CD4-positive, alpha-beta T cell treated with Interleukin-6 for 4 hours (primary cell): ENCODE data around the gene RCBTB2.
"Not testable (repeated sequence)": the region's sequence is repeated elsewhere in the genome, so short reads cannot be mapped to it uniquely, and the experiment has no call there.

Source experiments
- DNase-seq: peaks from one replicate; pipeline ENCODE4 v3.0.0-alpha.2; 2020; ENCODE audit warnings: mixed read lengths

The RCBTB2 gene

DNA sequence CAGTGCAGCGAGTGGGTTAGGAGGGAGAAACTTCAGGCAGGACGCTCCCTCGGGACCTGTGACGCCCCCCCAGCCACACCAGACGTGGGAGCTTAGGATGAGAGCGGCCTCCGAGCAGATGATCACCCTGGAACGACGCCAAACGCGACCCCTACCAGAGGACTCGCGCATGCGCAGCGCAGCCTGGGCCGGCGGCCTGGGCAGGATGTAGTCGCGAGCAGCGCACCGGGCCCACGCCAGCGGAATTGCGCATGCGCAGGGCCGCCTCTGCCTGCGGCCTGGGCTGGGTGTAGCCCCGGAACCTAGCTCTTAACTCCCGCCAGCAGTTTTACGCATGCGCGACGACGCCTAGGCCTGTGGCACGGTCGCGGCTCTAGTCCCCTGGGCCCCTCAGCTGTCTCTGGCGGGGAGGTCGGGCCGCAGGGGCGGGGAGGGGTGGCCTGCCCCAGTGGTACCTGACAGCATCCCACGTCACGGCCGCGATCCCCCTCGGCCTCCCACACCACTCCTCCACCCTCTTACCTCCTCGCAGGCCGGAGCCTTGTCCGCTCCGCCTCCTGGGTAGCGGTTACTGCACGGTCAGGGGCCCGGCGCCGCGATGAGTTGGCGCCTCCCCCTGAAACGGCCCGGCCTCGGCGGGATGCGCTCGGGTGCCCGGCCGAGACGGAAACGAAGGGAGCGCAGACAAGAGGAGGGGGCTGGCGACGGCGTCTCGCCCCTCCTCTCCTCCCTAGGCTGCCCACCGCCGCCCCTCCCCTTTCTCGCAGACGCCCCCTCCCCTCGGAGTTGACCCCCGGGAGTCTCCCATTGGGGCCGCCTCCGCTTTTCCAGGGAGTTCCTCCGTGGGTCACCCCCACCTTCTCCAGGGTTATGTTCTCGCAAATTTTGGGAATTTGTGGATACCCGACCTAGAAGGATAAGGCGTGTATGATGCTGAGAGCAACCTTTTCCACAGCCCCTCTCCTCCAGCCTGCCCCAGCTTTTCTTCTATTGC is at the start of gene RCBTB2:
TSS of gene RCBTB2 (minus strand) at position 575 of the 994 bp plus-strand sequence. CDS start 11,141 bp downstream, outside the sequence.
- DNase-seq, result peak; percentile 99

DNA sequence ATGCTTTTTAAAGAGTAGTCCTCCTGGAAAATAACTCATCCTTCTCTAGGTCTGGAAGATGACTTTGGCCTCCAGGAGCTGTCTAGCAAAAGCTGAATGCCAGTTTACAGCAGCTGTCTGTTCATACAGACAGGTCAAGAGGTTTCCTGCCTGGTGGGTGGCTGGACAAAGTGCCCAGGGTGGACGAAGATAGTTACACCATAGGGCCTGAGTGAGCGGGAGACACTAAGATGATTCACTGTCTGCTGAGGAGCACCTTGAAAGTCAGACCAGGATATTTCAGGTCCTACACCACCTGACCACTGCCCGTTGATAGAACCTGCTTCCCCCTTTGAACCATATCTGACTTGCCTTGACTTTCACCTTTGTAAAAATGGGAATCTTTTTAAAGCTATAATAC is 49.2 kb upstream of the RCBTB2 start:
- no peak for DNase-seq

DNA sequence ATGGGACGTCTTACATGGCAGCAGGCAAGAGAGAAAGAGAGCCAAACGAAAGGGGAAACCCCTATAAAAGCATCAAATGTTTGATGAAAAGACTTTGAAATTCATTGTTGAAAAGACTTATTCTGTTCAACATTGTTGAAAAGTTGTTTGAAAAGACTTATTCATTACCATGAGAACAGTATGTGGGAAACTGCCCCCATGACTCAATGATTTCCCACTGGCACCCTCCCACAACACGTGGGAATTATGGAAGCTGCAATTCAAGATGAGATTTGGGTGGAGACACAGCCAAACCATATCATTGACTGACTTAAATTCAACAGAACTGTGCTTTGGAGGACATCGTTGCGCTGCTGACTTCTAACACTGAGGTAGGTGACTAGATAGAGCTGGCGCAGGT is 48.0 kb upstream of the RCBTB2 start:
- DNase-seq, result no peak

DNA sequence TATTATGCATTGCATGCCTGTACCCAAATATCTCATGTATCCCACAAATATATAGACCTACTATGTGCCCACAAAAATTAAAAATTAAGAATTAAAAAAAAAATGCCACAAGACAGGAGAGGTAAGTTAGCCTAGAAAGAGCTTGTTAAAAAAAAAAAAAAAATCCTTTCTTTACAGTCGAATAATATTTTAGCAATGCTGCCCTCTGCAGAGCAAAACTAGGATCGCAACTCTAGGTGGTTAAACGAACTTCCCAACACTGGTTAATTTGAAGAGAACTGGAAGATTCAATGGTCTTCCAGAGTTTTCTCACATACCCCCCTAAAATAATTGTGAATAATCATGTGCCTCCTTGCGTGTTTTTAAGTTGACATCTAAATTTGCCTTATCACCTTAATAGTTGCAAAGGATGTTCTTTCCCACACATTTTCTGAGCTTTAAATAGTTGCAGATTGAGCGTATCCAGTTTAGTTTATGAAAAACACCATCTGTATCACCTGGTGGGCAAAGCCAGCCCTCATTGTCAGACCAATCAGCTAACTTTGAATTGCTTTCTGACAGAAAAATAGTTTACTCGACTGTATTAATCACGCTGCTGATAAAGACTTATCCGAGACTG is 47.4 kb upstream of the RCBTB2 start:
- DNase-seq, result peak; percentile 84

DNA sequence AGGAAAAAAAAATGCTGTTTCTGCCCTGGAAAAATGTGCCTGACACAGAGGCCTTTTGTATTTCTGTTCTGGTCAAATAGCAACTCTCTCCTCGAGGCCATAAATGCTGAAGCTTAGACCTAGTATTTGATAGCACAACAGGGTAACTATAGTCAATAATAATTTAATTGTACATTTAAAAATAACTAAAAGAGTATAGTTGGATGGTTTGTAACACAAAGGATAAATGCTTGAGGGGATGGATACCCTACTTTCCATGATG is 47.0 kb upstream of the RCBTB2 start:
- DNase-seq, result not testable (repeated sequence)

DNA sequence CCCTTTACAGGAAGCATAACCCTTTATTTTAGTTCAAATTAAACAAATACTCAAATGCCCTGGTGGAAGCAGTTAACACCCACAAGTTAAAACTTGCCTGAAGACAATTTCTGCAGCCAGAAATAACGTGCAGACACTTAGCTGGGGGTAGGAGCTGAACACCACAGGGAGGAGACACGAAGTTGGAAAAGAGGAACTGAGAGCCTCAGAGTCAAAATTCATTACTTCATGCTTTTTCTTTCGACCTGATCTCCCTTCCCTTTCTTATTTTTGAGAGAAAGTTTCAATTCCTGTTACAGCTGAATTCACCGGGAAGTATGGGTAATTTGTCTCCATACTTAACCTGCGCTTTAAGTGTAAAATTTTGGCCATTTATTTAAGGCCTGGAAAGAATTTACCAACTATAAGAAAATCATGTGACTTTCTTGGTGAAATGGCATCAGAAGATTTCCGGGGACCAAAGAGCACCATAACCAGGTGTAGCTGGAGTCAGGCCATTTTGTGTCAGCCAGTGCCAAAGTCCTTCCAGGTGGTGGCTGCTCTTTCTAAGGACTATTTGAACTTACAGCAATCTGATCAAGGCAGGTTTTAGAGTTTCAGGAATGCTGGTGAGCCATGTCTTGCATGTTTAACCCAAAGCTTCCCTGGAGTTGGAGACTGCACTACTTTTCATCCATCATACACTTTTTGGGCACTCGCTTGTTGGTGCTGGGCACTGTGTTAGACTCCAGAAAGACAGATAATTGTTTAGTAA is 46.5 kb upstream of the RCBTB2 start:
- DNase-seq, result no peak

DNA sequence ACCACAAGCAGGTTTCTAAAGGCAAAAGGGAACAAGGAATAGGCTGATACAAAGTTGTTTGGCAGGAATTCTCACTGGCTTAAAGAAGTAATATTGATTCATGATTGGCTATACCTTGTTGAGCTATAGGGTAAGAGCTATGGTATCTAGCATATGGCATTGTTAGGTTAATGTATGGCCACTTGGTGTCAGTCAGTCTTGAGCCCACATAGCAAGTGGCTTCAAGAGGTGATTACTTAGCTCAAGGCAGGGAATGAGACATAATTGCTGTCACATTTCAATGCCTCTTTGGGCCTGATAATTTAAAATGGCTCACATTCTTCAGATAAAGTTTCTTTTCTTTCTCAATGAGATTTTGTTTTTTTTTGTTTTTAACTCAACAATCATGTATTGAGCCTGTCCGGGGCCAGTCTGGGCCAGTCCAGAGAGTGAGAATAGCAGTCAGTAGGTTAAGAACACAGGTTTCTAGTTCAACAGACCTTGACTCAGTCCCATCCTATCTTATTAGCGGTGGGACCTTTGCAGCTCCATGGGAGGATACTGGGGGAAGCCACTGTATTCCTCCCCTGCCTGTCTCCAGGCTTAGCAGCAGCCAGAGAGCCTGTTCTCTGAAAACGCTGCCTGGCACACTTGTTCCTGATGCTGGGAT is 45.8 kb upstream of the RCBTB2 start:
- no peak for DNase-seq

DNA sequence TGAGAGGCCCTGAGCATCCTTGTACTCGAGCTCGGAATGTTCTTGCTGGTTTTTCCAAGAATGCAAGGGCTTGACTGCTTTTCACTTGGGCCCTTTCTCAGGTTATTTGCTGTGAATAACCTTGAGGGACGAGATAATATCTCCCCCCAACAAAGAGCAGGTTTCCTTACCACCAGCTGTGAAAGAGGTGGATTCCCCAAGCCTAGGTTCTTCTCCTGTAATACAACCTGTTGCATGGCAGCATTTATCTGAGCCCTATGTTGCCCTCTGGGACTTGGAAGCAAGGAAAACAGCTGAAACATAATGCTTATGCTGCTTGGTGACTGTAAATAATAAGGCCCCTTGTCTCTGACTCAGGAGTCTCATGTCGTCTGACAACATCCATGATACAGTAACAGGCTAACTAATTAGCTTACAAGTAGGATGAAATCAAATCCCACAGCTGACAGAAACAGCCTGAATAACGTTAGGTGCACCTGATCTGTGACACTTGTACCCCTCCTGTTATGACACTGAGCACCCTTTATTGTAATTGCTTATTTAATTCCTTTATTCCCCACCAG is 43.6 kb upstream of the RCBTB2 start:
- DNase-seq, result no peak

DNA sequence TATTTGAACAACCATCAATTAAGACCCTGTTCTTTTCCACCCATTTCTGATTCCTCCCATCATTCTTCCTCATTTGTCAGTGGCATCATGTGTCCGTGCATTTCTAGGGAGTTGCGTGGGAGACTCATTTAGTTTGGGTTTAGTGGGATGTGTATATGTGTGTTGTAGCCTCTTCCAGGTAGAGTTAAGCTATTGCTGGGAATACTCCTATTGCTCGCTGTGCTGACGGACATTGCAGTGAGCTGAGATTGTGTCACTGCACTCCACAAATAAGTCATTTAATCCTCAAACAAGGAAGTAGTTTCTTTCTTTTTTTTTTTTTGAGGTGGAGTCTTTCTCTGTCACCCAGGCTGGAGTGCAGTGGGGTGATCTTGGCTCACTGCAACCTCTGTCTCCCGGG is 42.2 kb upstream of the RCBTB2 start:
- DNase-seq, result no peak

DNA sequence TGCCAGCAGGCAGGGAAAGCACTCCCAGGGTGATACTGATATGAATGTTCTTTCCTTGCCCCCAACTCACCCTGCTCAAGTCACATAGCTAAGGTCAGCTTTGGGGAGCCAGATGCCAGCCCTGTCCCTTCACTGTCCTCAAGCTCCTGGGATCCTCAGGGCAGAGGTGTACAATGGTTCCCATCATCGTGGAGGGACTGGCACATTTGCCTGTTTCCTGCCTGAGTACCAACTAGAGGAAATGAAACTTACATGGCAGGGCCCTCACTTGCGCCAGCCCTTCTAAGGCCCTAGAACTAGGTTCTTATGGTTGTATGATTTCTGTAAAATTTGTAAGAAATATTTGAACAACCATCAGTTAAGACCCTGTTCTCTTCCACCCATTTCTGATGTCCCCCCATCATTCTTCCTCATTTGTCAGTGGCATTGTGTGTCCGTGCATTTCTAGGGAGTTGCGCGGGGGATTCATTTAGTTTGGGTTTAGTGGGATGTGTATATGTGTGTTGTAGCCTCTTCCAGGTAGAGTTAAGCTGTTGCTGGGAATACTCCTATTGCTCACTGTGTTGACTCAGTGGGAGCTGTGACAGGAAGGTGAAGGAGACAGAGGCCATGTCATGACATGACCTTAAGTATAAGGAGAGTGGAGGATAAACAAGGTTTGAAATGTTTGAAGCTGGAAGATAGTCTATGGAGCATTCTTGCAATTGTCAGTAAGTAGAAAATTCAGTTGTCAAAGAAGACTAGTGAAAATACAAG is 41.3 kb upstream of the RCBTB2 start:
- no peak for DNase-seq

DNA sequence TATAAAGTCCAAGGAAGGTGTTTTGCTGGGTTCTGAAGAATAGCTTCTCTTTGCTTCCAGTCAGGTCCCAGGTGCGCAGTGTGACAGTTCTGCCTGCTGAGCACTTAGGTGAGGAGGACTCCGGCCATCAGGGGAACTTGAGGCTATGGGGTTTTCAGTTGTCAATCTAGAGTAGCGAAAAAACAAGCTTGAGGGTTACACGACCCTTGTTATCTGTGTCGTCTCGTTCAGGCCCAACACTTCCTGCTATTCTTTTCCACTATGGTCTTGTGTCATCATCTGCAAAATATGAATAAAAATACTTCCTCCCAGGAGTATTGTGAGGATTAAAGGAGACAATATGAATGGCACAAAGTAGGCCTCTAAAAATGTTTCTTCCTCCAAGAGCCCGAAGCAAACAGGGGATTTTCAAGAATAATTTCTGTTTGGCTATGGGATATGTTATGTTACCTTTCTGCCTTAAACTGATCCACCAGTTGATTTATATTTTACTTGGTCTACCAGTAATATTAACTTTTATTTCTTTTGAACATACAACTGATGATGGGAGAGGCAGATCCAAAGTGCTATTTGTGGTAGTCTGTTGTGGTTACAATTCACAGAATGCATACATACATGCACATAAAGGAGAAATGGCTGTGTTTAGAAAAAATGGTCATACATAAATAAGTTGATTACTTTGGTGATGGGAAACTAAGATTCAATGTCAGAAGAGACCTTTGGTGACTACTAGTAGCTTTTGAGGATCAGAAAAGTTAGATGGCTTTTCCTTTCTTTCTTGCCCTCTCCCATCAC is 40.5 kb upstream of the RCBTB2 start:
- DNase-seq, result no peak

DNA sequence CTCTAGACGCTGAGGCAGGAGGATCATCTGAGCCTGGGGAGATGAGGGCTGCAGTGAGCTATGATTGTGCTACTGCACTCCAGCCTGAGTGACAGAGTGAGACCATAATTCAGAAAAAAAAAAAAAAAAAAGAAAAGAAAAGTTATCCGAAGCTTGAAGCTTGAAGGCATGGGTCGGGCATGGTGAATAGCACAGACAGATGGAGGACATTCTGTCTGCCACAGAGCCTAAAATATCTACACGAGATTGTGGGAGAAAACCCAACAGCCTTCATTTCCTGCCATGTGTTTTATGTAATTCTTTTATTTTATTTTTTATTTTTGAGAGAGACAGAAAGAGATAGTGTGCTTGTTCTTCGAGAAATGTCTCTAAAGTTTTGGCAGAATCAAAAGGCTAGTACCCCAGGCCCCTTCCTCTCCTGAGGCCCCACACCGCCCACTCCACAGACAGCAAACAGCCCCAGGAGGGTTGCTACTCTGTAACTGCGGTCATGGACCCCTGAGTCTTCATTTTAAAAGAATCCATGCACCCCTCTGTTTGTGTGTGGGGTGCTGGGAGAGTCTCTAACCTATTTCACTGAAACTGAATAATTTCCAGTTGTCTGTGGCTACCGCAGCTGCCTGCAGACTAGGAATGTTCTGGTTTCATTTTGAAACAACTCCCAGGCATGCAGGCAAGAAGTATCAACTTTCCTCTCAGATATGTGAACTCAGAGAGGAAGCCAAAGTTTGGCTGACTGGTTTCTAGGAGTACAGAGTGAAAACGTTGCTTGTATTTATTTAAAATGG is 38.4 kb upstream of the RCBTB2 start:
- DNase-seq, result peak; percentile 9

DNA sequence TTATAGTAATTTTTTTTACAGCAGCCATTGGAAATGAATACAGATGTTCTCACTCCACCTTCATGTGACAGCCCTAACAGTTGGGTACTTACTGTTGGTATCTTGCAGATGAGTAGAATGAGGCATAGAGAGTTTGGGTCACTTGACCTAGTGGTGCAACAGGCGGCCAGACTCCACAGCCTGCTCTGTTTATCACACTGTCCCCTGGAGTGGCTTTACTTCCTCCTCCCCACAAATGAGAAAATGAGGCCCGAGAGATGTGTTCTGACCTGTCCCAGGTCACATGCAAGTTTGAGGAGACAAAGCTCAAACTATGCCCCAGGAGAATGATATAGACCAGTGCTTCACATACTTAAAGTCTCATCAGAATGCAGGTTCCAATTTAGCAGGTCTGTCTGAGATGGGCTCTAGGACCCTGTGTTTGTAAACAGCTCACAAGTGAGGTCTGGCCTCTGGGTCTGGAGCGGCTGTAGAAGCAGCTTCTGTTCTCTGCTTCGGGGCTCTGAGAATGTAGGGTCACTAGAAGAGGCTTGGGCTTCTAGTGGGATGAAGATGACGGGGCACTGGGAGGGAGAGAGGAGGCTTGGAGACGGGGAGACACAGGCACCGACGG is 37.4 kb upstream of the RCBTB2 start:
- DNase-seq, result no peak

DNA sequence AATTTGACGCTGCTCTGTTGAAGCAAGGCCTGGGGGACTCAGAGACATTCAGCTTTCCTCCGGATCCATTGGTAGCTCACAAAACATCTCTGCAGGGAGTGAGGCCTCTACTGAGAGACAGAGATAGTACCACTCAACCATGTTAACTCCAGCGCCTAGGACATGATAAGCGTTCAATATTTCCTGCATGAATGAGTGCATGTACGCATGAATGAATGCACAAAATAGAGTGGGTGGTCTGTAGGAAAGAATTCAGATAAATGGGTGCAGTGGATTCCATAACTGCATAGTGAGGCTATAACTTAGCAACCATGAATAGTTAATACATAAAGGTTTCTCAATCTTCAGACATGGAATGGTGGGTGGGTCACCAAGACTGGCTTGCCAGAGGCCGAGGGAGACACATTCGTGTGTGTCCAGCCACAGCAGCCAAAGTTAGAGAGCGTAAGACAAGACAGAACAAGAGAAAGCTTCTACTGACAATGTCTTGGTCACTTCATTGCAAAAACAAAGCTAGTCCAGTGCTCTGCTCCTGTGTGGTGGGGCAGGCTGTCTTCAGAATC is 36.3 kb upstream of the RCBTB2 start:
- no peak for DNase-seq

DNA sequence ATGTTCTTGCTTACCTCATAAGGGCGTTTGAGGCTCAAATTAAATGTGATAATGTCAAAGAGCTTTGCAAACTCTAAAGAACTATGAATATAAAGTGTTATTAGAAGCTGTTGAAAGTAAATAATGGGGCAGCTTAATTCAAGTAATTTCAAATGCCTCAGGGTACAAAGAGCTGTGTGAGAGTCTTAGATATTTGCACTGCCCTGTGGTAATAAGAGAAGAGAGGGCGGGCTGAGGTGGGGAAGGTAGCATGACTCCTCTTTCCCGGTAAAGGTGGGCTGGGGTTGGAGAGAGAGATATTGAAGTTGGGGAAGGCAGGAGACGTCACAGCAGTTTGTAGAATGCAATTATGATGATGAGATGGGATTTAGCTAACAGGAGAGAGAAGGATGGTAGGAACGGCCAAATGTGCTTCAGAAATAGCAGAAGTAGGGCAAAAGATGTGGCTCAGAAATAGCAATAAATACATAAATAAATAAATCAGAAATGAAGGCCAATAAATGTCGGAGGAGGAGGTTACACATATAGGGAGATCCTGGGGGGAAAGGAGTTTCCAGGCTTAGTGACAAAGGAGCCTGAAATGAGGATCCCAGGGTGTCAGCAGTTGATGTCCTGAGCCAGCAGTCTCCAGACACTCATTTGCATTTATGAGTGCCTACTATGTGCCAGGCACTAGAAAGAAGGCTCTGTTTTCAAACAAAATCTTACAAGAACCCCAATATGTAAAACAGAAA is 35.7 kb upstream of the RCBTB2 start:
- no peak for DNase-seq

DNA sequence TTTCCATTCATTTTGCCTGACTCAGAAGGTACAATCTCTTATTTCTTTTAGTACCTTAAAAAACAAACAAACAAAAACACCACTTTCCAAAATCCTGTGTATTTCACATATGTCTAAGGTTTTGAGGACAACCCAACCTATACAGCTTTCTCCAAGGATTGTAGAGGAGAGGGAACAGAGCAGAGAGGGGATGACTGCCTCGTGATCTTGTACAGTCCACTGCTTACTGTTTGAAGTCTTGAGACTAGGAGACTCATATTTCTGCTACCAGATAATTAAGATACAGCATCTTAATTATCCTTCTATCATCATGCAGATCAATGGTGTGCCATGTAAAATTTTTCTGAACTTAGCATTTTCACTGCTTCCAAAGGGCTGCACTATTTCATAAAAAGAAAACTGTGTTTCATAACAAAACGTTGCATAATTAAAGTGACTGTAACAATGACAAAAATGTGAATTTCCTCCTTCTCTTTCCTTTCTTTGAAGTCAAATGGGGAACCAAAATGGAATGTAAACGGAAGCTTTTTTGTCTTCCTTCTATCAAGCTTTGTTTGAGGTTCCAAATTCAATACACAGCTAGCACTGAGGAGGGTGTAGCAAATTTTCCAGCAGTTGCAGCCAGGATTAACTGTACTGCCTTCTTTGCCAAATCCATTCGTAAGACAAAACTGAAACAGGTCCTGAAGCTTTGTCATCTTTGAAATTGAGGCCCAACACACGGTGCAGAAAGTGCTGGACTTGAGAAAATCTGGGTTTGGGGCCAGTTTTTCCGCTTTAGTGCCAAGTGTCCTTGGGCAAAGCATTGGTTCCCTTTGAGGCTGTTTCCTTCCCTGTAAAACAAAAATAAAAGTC is 34.9 kb upstream of the RCBTB2 start:
- no peak for DNase-seq

DNA sequence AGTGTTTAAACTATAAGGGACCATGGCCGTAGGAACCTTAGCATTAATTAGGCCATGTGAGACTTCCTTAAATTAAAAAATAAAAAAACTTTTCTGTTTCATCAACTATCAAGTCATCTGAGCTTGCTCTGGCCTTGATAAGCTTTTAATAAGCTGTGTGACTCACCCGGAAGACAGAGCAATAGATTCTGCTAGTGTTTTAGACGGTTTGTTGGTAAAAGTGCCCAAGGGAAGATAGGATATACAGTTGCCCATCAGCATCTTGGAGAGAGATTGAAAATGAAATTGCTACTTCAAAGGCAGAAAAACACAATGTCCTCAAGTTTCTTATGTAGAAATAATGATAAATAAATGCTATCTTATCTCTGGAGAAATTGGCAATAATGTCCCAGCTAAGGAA is 31.2 kb upstream of the RCBTB2 start:
- DNase-seq, result no peak

DNA sequence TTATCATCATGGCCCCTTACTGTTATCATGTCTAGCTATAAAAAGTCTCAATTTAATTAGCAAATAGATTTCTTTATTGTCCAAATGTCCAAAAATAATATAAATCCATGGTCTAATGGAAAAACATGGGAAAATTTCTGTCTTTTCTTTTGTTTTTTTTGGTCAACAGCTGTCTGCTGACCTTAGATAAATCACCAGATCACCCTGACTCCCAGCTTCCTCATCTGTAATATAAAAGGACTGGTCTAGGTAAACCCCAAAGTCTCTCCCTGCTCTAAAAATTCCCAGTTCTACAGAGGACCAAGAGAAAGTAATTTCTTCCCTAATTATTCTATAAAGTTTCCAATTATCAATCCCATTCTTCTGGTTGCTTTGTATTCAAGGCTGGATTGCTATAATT is 30.7 kb upstream of the RCBTB2 start:
- no peak for DNase-seq
